RWPE2 (cell line): ENCODE measurements around the gene SYT8.
A peak's percentile ranks its signal among the peaks of the same experiment; 100 is the strongest.
"Not testable (repeated sequence)": the region's sequence is repeated elsewhere in the genome, so short reads cannot be mapped to it uniquely, and the experiment has no call there.

Source experiments
- ATAC-seq: fragments of 200-7000 bp; cut with Tn5 transposase; 3 replicates; pipeline ENCODE4 v1.9.1; 2021; ENCODE audit warnings: low read depth
- DNase-seq: peaks from one replicate; pipeline ENCODE4 v3.0.0-alpha.2; 2020; ENCODE audit warnings: low spot score
- H3K27ac ChIP-seq: fragments of 450-650 bp; 2 replicates; pipeline ENCODE4 v1.5.1; 2017; ENCODE audit warnings: mild to moderate bottlenecking; ENCODE audit not compliant: poor library complexity, severe bottlenecking
- H3K27me3 ChIP-seq: fragments of 250-450 bp; sonication (Bioruptor Pico); 2 replicates; pipeline ENCODE4 v1.5.1; 2021; ENCODE audit warnings: mild to moderate bottlenecking, moderate library complexity; ENCODE audit not compliant: insufficient read depth, poor library complexity, severe bottlenecking
- H3K36me3 ChIP-seq: fragments of 250-450 bp; sonication (Bioruptor Pico); 2 replicates; pipeline ENCODE4 v1.5.1; 2020; ENCODE audit warnings: low read depth, mild to moderate bottlenecking, moderate library complexity
- H3K4me1 ChIP-seq: fragments of 250-450 bp; sonication (Bioruptor Pico); 2 replicates; pipeline ENCODE4 v1.5.1; 2021; ENCODE audit warnings: mild to moderate bottlenecking, moderate library complexity; ENCODE audit not compliant: insufficient read depth, poor library complexity, severe bottlenecking
- H3K4me3 ChIP-seq: fragments of 250-450 bp; sonication (Bioruptor Pico); 2 replicates; pipeline ENCODE4 v1.5.1; 2021; ENCODE audit warnings: mild to moderate bottlenecking, moderate library complexity; ENCODE audit not compliant: severe bottlenecking
- H3K9me3 ChIP-seq: fragments of 250-450 bp; sonication (Bioruptor Pico); 2 replicates; pipeline ENCODE4 v1.5.1; 2021; ENCODE audit warnings: mild to moderate bottlenecking, moderate library complexity; ENCODE audit not compliant: severe bottlenecking
- CTCF ChIP-seq: fragments of 450-650 bp; IDR thresholded peaks from one replicate; pipeline ENCODE4 v1.5.1; 2017; ENCODE audit warnings: mild to moderate bottlenecking, moderate library complexity; ENCODE audit not compliant: poor library complexity, severe bottlenecking

Gene SYT8

GRCh38 chr11:1792461-1792860 is 42.3 kb upstream of the SYT8 start:
- ATAC-seq (no peak), DNase-seq (no peak)
- Histone ChIP-seq H3K4me3 (no peak overlapping the region), H3K27me3 (no peaks in the 10 kb centered on the region), H3K9me3 (no peaks in the 10 kb centered on the region), H3K4me1 (no peaks in the 10 kb centered on the region), H3K36me3 (no peaks in the 10 kb centered on the region), H3K27ac (no peak overlapping the region)
- no peak for TF ChIP-seq CTCF

- Histone ChIP-seq H3K9me3 (no peaks in the 10 kb centered on the region), H3K4me1 (no peaks in the 10 kb centered on the region), H3K4me3 (no peak overlapping the region), H3K36me3 (no peaks in the 10 kb centered on the region), H3K27ac (no peak overlapping the region), H3K27me3 (no peaks in the 10 kb centered on the region)
- TF ChIP-seq CTCF, result no peak
- ATAC-seq (no peak), DNase-seq (no peak)
Observed at GRCh38 chr11:1793081-1793480, 41.7 kb upstream of the SYT8 start.

- Histone ChIP-seq H3K36me3 (no peaks in the 10 kb centered on the region), H3K4me3 (no peak overlapping the region), H3K4me1 (no peaks in the 10 kb centered on the region), H3K27ac (no peak overlapping the region), H3K27me3 (no peaks in the 10 kb centered on the region), H3K9me3 (no peaks in the 10 kb centered on the region)
- DNase-seq (no peak), ATAC-seq (peak; percentile 58)
- no peak for TF ChIP-seq CTCF
Observed at GRCh38 chr11:1796413-1797011, 38.3 kb upstream of the SYT8 start.

GRCh38 chr11:1797391-1798125 is 37.2 kb upstream of the SYT8 start:
- Histone ChIP-seq H3K9me3 (no peaks in the 10 kb centered on the region), H3K36me3 (no peaks in the 10 kb centered on the region), H3K27ac (no peak overlapping the region), H3K4me3 (no peak overlapping the region), H3K27me3 (no peaks in the 10 kb centered on the region), H3K4me1 (no peaks in the 10 kb centered on the region)
- DNase-seq (no peak), ATAC-seq (no peak)
- TF ChIP-seq CTCF, result no peak

GRCh38 chr11:1803246-1803645 is 31.5 kb upstream of the SYT8 start:
- no peak overlapping the region for H3K27ac ChIP-seq
- H3K4me3 ChIP-seq, result no peak overlapping the region
- ATAC-seq, result no peak
- no peaks in the 10 kb centered on the region for H3K27me3 ChIP-seq
- no peaks in the 10 kb centered on the region for H3K36me3 ChIP-seq
- DNase-seq, result no peak
- H3K4me1 ChIP-seq, result no peaks in the 10 kb centered on the region
- TF ChIP-seq CTCF, result no peak
- H3K9me3 ChIP-seq, result no peaks in the 10 kb centered on the region

GRCh38 chr11:1803835-1804519 is 30.8 kb upstream of the SYT8 start:
- H3K27me3 ChIP-seq, H3K9me3 ChIP-seq, H3K4me1 ChIP-seq, DNase-seq, H3K4me3 ChIP-seq, H3K36me3 ChIP-seq, H3K27ac ChIP-seq, ATAC-seq: not testable (repeated sequence)
